Prostate gland (tissue), 2 donors: Measurements from ENCODE around the gene OR11H1.
"Not testable (repeated sequence)": the region's sequence is repeated elsewhere in the genome, so short reads cannot be mapped to it uniquely, and the experiment has no call there.

Experiments
- POLR2A ChIP-seq: fragments of 450-650 bp; IDR thresholded peaks from one replicate; pipeline ENCODE4 v1.6.1; 2016; ENCODE audit warnings: antibody characterized with exemption, mild to moderate bottlenecking
- POLR2AphosphoS5 ChIP-seq: sonication (generic); formaldehyde crosslinking; IDR thresholded peaks from one replicate; pipeline ENCODE4 v1.6.1; 2017; ENCODE audit warnings: antibody characterized with exemption
- TF ChIP-seq, protein P1 (sequence below), 4 experiments: fragments of 200-600 bp in 2 of 4; fragments of 450-650 bp in 2 of 4; sonication (generic) in 2 of 4; IDR thresholded peaks; 1 replicate in 3 of 4; 2 replicates in 1 of 4; pipeline ENCODE4 v1.5.1; 2016 to 2019; ENCODE audit warnings: antibody characterized with exemption in 4 of 4, mild to moderate bottlenecking in 2 of 4, moderate library complexity in 2 of 4

DNA sequence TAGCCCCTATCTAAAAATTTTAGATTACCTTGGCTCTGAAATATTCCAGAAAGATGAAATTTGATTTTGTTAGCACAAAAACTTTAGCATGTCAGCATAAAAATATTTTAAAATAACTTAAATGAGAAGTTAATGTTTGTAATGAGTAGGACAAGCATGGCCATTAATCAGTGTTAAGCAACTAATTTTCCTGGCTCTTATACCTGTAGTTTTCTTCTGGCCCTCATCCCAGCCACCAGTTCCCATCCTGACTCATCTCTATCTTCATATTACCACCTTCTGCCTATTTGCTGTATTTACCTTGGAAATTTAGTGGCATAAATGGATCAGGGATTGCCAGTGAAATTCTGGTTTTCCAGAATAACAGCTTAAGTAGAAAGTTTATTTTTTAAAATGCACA, 37.1 kb downstream of the OR11H1 start:
- not testable (repeated sequence) for TF ChIP-seq POLR2A, POLR2AphosphoS5
- TF ChIP-seq, protein P1, sequence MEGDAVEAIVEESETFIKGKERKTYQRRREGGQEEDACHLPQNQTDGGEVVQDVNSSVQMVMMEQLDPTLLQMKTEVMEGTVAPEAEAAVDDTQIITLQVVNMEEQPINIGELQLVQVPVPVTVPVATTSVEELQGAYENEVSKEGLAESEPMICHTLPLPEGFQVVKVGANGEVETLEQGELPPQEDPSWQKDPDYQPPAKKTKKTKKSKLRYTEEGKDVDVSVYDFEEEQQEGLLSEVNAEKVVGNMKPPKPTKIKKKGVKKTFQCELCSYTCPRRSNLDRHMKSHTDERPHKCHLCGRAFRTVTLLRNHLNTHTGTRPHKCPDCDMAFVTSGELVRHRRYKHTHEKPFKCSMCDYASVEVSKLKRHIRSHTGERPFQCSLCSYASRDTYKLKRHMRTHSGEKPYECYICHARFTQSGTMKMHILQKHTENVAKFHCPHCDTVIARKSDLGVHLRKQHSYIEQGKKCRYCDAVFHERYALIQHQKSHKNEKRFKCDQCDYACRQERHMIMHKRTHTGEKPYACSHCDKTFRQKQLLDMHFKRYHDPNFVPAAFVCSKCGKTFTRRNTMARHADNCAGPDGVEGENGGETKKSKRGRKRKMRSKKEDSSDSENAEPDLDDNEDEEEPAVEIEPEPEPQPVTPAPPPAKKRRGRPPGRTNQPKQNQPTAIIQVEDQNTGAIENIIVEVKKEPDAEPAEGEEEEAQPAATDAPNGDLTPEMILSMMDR (IDR thresholded peaks at IDR 0.05), result not testable (repeated sequence)
